Ascending aorta (tissue), 2 donors: ENCODE data around the gene CREM. TPM values are rescaled to one million over a fixed set of nuclear protein-coding genes. Genes with fewer than 3 reads are reported as not detected.

Experiments used
- DNase-seq, 2 donors: peaks; one replicate each; pipeline ENCODE4 v3.0.0-alpha.2; 2019; ENCODE audit warnings: low spot score in 2 of 2
- H3K27ac ChIP-seq, 2 donors: fragments of 200-600 bp; sonication (generic); one replicate each; pipeline ENCODE4 v1.5.1; 2016 to 2017; ENCODE audit warnings: mild to moderate bottlenecking in 1 of 2
- H3K27me3 ChIP-seq: fragments of 200-600 bp; sonication (generic); one replicate; pipeline ENCODE4 v1.5.1; 2017
- H3K36me3 ChIP-seq, 2 donors: fragments of 200-600 bp; sonication (generic); one replicate each; pipeline ENCODE4 v1.5.1; 2016
- H3K4me1 ChIP-seq, 2 donors: fragments of 200-600 bp; sonication (generic); one replicate each; pipeline ENCODE4 v1.5.1; 2016 to 2017; ENCODE audit warnings: mild to moderate bottlenecking in 1 of 2
- H3K4me3 ChIP-seq, 2 donors: fragments of 200-600 bp; sonication (generic); one replicate each; pipeline ENCODE4 v1.5.1; 2016 to 2017; ENCODE audit warnings: mild to moderate bottlenecking in 1 of 2
- H3K9me3 ChIP-seq, 2 donors: fragments of 200-600 bp; sonication (generic); one replicate each; pipeline ENCODE4 v1.5.1; 2016
- intact Hi-C: fragments of 100-400 bp; cut with DNase I; formaldehyde crosslinking; loops from one replicate; pipeline ENCODE4 v1.15.1; 2023
- total RNA-seq: library from RNA; depleted of rRNA; stranded (reverse); fragments of >200 nt; gene quantifications from one replicate; pipeline ENCODE4 v1.1.0, GENCODE V29; 2016
- TF ChIP-seq, protein P1 (sequence below), 3 experiments: fragments of 200-600 bp in 2 of 3; fragments of 450-650 bp in 1 of 3; sonication (generic) in 2 of 3; IDR thresholded peaks; one replicate each; pipeline ENCODE4 v1.5.1; 2016 to 2019; ENCODE audit warnings: antibody characterized with exemption in 3 of 3, mild to moderate bottlenecking in 1 of 3, moderate library complexity in 1 of 3

Gene CREM
- total RNA-seq, 1 donor from 2014 or later, result 14.9 TPM

GRCh38 chr10:35103882-35104281 lies 22.8 kb upstream of the CREM start:
- intact Hi-C loops, result no loop called here
- no peaks in the 10 kb centered on the region for H3K4me1 ChIP-seq
- H3K36me3 ChIP-seq, result no peaks in the 10 kb centered on the region
- TF ChIP-seq, protein P1, sequence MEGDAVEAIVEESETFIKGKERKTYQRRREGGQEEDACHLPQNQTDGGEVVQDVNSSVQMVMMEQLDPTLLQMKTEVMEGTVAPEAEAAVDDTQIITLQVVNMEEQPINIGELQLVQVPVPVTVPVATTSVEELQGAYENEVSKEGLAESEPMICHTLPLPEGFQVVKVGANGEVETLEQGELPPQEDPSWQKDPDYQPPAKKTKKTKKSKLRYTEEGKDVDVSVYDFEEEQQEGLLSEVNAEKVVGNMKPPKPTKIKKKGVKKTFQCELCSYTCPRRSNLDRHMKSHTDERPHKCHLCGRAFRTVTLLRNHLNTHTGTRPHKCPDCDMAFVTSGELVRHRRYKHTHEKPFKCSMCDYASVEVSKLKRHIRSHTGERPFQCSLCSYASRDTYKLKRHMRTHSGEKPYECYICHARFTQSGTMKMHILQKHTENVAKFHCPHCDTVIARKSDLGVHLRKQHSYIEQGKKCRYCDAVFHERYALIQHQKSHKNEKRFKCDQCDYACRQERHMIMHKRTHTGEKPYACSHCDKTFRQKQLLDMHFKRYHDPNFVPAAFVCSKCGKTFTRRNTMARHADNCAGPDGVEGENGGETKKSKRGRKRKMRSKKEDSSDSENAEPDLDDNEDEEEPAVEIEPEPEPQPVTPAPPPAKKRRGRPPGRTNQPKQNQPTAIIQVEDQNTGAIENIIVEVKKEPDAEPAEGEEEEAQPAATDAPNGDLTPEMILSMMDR (IDR thresholded peaks at IDR 0.05), result no peak
- H3K27me3 ChIP-seq, result no peaks in the 10 kb centered on the region
- DNase-seq, result no peak
- no peak overlapping the region for H3K27ac ChIP-seq
- H3K4me3 ChIP-seq, result no peak overlapping the region
- no peaks in the 10 kb centered on the region for H3K9me3 ChIP-seq

- TF ChIP-seq, protein P1 (IDR thresholded peaks at IDR 0.05), result no peak
- Histone ChIP-seq H3K4me1 (no peaks in the 10 kb centered on the region), H3K27me3 (no peaks in the 10 kb centered on the region), H3K27ac (no peak overlapping the region), H3K36me3 (no peaks in the 10 kb centered on the region), H3K4me3 (no peak overlapping the region), H3K9me3 (no peaks in the 10 kb centered on the region)
- intact Hi-C loops, result no loop called here
- DNase-seq, result no peak
Measured at GRCh38 chr10:35112571-35112970, 14.1 kb upstream of the CREM start.

GRCh38 chr10:35119378-35119777 lies 7.3 kb upstream of the CREM start:
- Histone ChIP-seq H3K4me1 (peaks cover 0 to 3% of the 10 kb centered on the region in 2 donors), H3K27ac (no peak overlapping the region), H3K4me3 (no peak overlapping the region), H3K9me3 (no peaks in the 10 kb centered on the region), H3K27me3 (no peaks in the 10 kb centered on the region), H3K36me3 (no peaks in the 10 kb centered on the region)
- TF ChIP-seq, protein P1 (IDR thresholded peaks at IDR 0.05), result no peak
- DNase-seq, result no peak
- intact Hi-C loops, result no loop called here

- H3K27ac ChIP-seq, result peak overlapping the region in 1 of 2 donors; percentile 24
- no peaks in the 10 kb centered on the region for H3K27me3 ChIP-seq
- H3K9me3 ChIP-seq, result no peaks in the 10 kb centered on the region
- no peak for DNase-seq
- H3K4me3 ChIP-seq, result no peak overlapping the region
- no peaks in the 10 kb centered on the region for H3K36me3 ChIP-seq
- TF ChIP-seq, protein P1 (IDR thresholded peaks at IDR 0.05), result no peak
- intact Hi-C loops, result loop anchor here (10.0 kb wide), 1 partner anchor 440 kb away; no protein-coding TSS in a partner anchor
- peaks cover 0 to 3% of the 10 kb centered on the region in 2 donors for H3K4me1 ChIP-seq
Measured at GRCh38 chr10:35124540-35124939, 2.1 kb upstream of the CREM start.

DNA sequence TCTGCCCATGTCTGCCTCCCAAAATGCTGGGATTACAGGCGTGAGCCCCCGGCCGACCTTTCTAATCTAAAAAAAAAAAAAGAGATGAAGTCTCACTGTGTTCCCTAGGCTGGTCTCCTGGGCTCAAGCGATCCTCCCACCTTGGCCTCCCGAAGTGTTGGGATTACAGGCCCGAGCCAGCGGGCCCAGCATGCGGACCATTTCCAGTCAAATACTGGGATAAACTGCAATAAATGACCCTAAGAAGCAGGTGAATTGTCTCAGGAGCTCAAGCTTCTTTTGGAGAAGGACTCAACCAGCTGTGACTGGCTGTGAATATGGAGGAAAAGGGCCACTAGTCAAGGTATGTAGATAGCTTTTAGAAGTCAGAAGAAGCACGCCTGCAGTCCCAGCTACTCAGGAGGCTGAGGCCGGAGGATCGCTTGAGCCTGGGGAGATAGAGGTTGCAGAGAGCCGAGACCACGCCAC lies 550 bp upstream of the CREM start:
- Histone ChIP-seq H3K4me1 (peaks cover 0 to 3% of the 10 kb centered on the region in 2 donors), H3K27ac (peak overlapping the region; percentile 99 to 100), H3K27me3 (no peaks in the 10 kb centered on the region), H3K36me3 (no peaks in the 10 kb centered on the region), H3K4me3 (peak overlapping the region; percentile 68 to 93), H3K9me3 (no peaks in the 10 kb centered on the region)
- no peak for DNase-seq
- intact Hi-C loops, result loop anchor here (1.0 to 10.0 kb wide), 5 partner anchors 36 to 517 kb away; partner anchors contain the start of genes CCNY, CUL2 and FZD8
- TF ChIP-seq, protein P1 (IDR thresholded peaks at IDR 0.05), result no peak
